DMS79 (cell line): ENCODE data around the gene PARVA.

Experiments
- DNase-seq: peaks from one replicate; lab custom pipeline; 2025; lab: John Stamatoyannopoulos, UW

PARVA gene

GRCh38 chr11:12430954-12431595 is 53.7 kb downstream of the PARVA start:
- no peak for DNase-seq

- DNase-seq: no peak
Measured at GRCh38 chr11:12432507-12432906, 55.1 kb downstream of the PARVA start.

GRCh38 chr11:12433121-12433520 is 55.8 kb downstream of the PARVA start:
- DNase-seq: no peak

- no peak for DNase-seq
Measured at GRCh38 chr11:12433571-12434324, 56.4 kb downstream of the PARVA start.

- no peak for DNase-seq
Measured at GRCh38 chr11:12434325-12434654, 56.9 kb downstream of the PARVA start.

GRCh38 chr11:12435264-12435663 is 57.9 kb downstream of the PARVA start:
- no peak for DNase-seq

GRCh38 chr11:12436266-12436665 is 58.9 kb downstream of the PARVA start:
- DNase-seq: no peak

- DNase-seq: no peak
Measured at GRCh38 chr11:12438291-12438690, 60.9 kb downstream of the PARVA start.

GRCh38 chr11:12439615-12440014 is 62.2 kb downstream of the PARVA start:
- DNase-seq: no peak

GRCh38 chr11:12440565-12440964 is 63.2 kb downstream of the PARVA start:
- DNase-seq: no peak

GRCh38 chr11:12441231-12441861 is 64.0 kb downstream of the PARVA start:
- DNase-seq: no peak

- no peak for DNase-seq
Measured at GRCh38 chr11:12444601-12445000, 67.2 kb downstream of the PARVA start.

- no peak for DNase-seq
Measured at GRCh38 chr11:12445001-12445400, 67.6 kb downstream of the PARVA start.

GRCh38 chr11:12446863-12447262 is 69.5 kb downstream of the PARVA start:
- no peak for DNase-seq

- no peak for DNase-seq
Measured at GRCh38 chr11:12448131-12448939, 71.0 kb downstream of the PARVA start.

- no peak for DNase-seq
Measured at GRCh38 chr11:12449961-12450715, 72.8 kb downstream of the PARVA start.

- DNase-seq: no peak
Measured at GRCh38 chr11:12451179-12451814, 73.9 kb downstream of the PARVA start.

- DNase-seq: no peak
Measured at GRCh38 chr11:12453243-12453642, 75.9 kb downstream of the PARVA start.

- no peak for DNase-seq
Measured at GRCh38 chr11:12454782-12455181, 77.4 kb downstream of the PARVA start.

- DNase-seq: no peak
Measured at GRCh38 chr11:12455938-12456337, 78.6 kb downstream of the PARVA start.
